ENCODE measurements around the gene CHST6.

CHST6 gene

DNA sequence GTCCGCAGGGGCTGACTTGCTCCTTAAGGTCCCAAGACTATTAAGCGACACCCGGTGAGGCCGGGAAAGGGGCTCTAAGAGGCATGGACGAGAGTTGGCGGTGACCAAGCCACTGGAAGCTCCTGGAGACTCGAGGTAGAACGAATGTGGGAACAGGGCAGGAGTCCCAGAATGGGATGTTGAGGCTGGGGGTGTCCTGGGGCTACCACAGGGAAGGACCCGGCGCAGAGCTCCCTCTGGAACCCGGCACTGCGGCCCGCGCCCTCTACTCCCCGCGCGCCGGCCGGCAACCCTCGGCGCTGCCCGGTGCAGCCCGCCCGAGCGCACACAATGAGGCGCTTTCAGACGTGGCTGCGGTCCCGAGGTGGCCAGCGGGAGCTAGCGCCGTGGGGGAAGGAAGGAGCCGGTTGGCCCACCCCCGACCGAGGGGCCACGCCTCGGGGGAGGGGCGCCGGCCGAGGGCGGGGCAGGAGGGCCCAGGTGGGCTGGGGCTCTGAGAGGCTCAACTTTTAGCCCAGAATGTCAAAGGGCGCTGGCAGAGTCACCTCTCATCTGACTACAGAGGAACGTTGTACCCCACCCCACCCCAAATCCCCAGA is at the start of gene CHST6:
Gene CHST6 (minus strand): TSS at position 366 of the 599 bp plus-strand sequence. CDS start 15,613 bp downstream, outside the sequence.
- TF ChIP-seq GATA3 (IDR thresholded peaks at IDR 0.05; ENCODE audit: low read depth, low read length) (no peak), GATA2 (IDR thresholded peaks at IDR 0.05; ENCODE audit: low read depth, low read length) (no peak)

DNA sequence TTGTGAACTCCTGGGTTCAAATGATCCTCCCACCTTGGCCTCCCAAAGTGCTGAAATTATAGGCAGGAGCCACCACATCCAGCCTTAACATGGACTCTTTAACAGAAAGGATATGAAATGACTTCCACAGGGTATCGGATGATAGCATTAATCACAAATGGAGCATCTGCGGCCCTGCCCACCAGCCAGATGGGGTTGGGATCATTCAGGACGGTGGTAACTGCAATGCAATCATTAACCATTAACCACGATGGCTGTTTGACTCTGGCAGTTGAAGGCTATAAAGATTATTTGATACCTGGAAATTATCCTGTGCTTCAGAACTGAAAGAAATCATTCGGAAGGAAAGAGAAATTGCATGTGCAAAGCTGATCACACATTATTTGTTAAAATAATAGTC is 46.0 kb upstream of the CHST6 start:
- no peak for TF ChIP-seq GATA3 (IDR thresholded peaks at IDR 0.05; ENCODE audit: low read depth, low read length)
- no peak for TF ChIP-seq GATA2 (IDR thresholded peaks at IDR 0.05; ENCODE audit: low read depth, low read length)

DNA sequence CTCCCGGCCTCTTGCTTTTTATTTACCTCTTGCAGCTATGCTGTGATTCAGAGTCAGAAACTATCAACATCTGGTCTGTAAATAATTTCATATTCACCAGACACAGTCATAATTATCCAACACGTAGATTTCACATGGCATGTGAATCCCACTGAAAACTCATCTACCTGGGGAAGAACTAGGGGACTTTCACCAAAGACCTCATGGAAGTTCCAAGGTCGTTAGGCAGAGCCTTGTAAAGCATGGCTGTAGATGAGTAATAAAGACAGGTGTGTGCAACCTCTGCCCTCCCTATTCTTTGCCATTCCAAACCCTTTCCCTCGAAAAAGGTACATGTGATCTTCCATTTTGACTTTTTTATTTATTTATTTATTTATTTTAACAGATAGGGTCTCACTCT is 42.5 kb upstream of the CHST6 start:
- TF ChIP-seq GATA3 (IDR thresholded peaks at IDR 0.05; ENCODE audit: low read depth, low read length) (no peak), GATA2 (IDR thresholded peaks at IDR 0.05; ENCODE audit: low read depth, low read length) (no peak)

DNA sequence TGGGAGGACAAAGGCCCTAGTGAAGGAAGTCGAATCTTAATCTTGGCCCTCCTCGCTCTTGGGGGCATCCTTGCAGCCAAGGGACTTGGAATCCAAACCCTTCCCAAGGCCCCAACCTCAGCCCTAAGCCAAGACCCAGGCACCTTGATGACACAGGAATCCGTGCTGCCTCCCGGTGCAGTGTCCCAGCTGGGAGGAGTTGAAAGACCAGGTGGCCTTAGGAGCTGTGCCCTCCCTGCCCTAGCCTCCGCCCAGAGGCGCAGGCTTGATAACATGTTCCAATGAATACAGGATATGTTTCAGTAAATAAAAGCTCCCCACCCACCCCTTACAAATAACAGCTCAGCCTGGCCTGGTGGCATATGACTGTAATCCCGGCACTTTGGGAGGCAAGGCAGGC is 40.7 kb upstream of the CHST6 start, which contains the start of gene CHST5:
Gene CHST5 (minus strand): TSS at position 208 of the 400 bp plus-strand sequence. CDS start 5,724 bp downstream, outside the sequence.
- TF ChIP-seq GATA3 (IDR thresholded peaks at IDR 0.05; ENCODE audit: low read depth, low read length), result no peak
- TF ChIP-seq GATA2 (IDR thresholded peaks at IDR 0.05; ENCODE audit: low read depth, low read length), result no peak

DNA sequence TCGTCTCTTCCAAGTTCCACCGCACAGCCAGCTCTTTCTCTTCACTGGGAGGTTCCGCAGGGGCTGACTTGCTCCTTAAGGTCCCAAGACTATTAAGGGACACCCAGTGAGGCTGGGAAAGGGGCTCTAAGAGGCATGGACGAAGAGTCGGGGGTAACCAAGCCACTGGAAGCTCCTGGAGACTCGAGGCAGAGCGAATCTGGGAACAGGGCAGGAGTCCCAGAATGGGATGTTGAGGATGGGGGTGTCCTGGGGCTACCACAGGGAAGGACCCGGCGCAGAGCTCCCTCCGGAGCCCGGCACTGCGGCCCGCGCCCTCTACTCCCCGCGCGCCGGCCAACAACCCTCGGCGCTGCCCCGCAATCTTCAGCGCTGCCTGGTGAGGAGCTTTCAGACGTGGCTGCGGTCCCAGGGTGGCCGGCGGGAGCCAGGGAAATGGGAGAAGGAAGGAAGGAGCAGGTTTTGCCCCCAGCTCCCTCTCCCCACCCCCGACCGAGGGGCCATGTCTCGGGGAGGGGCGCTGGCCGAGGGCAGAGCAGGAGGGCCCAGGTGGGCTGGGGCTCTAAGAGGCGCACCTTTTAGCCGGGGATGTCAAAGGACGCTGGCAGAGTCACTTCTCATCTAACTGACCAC is 40.1 kb upstream of the CHST6 start:
- TF ChIP-seq GATA2 (IDR thresholded peaks at IDR 0.05; ENCODE audit: low read depth, low read length), result no peak
- TF ChIP-seq GATA3 (IDR thresholded peaks at IDR 0.05; ENCODE audit: low read depth, low read length), result no peak

DNA sequence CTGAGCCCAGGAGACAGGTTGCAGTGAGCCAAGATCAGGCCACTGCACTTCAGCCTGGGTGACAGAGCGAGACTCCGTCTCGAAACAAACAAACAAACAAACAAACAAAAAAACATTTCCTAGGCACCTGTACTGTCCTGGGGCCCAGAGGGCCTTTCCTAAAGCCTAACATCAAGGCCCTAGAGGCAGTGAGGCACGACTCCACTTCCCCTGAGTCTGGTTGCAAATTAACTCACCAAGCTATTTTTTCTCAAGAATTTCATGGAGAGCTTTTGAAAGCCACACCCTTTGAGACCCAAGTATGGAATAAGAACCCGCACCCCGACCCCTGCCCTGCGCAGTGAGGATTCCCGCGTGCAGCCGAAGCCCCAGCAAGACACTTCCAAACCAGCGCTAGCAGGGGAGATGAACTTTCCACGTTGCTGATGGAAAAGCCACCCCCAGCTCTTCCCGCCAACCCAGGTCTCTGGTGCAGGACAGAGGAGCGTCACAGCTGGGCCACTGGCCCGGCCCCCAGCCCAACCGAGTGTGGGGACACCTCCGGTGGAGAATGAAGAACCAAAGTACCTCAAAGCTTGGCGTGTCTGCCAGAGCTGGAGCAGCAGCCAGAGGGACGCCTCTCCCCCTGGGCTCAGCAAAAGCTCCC is 39.4 kb upstream of the CHST6 start:
- no peak for TF ChIP-seq GATA2 (IDR thresholded peaks at IDR 0.05; ENCODE audit: low read depth, low read length)
- no peak for TF ChIP-seq GATA3 (IDR thresholded peaks at IDR 0.05; ENCODE audit: low read depth, low read length)

DNA sequence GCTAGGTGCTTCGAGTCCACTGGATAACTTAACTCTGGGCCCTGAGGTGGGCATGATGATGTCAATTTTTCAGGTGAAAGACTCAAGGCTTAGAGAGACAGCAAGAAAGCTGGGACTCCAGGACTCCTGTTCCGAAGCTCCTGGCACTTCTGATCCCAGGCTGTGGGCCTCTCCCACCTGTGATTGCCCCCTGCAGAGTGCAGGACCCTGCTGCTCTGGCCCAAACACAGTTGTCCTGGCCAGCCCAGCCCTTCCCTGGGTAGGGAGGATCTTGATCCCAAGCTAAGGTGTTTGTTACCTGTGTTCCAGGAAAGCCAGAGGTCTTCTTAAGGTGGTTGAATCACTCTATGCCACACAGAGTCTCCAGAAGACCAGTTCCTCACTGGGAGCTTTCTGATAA is 37.5 kb upstream of the CHST6 start:
- TF ChIP-seq GATA3 (IDR thresholded peaks at IDR 0.05; ENCODE audit: low read depth, low read length) (no peak), GATA2 (IDR thresholded peaks at IDR 0.05; ENCODE audit: low read depth, low read length) (no peak)

DNA sequence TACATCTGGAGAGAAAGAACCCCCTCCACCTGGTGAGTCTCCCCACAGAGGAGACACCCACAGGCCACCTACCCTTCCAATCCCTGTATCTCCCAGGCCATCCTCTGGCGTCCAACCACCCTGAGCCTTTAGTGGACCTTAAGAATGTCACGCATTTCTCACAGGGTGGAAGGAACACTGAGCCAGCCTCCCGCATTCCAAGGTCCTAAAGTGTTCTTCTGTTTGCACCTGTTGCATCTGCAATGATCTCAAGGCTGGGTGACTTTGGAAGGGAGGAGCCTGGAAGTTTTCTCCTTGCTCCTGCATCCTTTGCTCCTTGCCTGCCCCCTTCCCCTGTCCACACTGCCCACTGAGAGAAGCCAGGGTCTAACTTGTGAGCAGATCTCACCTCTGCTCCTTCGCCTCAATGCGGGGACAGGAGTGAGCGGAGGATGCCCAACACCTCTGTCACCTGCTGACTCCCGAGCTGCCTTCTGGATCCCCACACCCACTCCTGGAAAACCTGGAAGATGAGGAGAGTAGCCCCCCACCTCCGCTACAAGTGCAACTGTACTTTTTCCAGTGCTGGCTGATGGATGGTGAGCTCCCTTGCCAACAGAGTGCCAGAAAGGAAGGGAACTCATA is 37.0 kb upstream of the CHST6 start:
- TF ChIP-seq GATA2 (IDR thresholded peaks at IDR 0.05; ENCODE audit: low read depth, low read length) (no peak), GATA3 (IDR thresholded peaks at IDR 0.05; ENCODE audit: low read depth, low read length) (no peak)

DNA sequence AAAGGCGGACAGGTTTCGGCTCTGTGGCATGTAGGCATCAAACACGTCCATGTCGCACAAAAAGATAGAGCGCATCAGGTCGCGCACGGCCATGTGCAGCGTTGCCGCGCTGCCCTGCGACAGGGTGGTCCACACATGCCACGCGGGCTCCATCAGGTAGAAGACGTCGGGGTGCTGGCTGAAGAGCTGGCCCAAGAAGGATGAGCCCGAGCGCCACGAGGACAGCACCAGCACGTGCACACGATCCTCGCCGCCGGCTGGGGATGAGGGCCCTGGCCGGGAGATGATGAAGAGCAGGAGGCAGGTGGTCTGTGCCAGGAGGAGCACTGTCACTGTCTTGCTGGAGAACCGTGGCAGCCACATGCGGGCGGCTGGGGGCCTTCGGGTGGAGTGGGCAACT is 34.7 kb upstream of the CHST6 start:
- TF ChIP-seq GATA3 (IDR thresholded peaks at IDR 0.05; ENCODE audit: low read depth, low read length) (no peak), GATA2 (IDR thresholded peaks at IDR 0.05; ENCODE audit: low read depth, low read length) (no peak)

DNA sequence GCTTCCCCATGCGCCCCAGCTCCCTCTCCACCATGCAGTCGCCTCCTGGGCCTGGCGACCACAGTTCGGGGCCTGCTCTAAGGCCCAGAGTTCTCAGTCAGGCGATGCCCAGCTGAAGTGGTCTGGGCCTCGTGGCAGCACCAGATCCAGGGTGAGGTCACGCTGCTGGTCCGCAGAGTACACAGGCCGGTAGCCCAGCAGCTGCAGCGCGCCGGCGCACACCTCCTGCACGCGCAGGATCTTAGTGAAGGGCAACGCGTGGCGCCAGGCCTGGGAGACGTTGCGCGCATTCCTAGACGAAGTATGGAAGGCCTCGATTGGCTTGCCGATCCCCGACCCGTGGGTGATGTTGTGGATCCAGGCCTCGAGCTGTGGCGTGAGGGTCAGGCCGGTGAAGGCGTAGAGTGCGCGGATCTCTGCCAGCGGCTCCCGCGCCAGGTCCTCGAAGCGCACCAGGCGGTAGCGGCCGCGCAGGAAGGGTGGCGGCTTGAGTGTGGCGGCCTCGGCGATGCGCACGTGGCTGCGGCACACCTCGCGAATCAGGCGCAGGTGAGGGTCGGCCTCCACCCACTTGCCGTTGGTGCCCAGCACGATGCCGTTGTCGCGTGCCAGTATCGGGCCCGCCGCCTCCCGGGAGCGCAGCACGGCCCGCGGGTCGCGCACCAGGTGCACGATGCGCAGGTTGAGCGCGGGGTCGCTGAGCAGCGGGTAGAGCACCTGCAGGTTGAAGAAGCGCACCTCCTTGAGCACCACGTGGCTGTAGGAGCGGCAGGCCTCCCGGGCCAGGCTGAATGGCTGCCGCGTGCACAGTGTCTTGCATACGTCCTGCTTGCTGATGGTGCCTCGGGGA is 34.0 kb upstream of the CHST6 start:
- TF ChIP-seq GATA2 (IDR thresholded peaks at IDR 0.05; ENCODE audit: low read depth, low read length) (no peak), GATA3 (IDR thresholded peaks at IDR 0.05; ENCODE audit: low read depth, low read length) (no peak)

DNA sequence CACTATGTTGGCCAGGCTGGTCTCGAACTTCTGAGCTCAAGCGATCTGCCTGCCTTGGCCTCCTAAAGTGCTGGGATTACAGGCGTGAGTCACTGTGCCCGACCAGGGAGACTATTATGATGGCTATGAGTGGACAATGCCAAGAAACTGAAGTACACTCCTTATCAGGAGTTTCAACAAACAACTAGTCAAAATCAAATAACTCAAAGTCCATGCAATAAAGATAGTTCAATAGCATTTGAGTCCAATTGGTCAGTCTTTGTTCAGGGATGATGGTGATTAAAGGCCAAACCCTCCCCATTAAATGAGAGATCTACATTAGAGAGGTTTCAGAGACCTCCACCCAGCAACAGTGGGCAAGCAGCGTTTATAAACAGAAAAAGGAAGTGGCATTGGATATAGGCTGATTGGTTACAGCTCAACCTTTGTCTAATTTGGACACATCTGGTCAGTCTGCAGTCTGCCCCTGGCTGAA is 32.6 kb upstream of the CHST6 start:
- no peak for TF ChIP-seq GATA2 (IDR thresholded peaks at IDR 0.05; ENCODE audit: low read depth, low read length)
- no peak for TF ChIP-seq GATA3 (IDR thresholded peaks at IDR 0.05; ENCODE audit: low read depth, low read length)

DNA sequence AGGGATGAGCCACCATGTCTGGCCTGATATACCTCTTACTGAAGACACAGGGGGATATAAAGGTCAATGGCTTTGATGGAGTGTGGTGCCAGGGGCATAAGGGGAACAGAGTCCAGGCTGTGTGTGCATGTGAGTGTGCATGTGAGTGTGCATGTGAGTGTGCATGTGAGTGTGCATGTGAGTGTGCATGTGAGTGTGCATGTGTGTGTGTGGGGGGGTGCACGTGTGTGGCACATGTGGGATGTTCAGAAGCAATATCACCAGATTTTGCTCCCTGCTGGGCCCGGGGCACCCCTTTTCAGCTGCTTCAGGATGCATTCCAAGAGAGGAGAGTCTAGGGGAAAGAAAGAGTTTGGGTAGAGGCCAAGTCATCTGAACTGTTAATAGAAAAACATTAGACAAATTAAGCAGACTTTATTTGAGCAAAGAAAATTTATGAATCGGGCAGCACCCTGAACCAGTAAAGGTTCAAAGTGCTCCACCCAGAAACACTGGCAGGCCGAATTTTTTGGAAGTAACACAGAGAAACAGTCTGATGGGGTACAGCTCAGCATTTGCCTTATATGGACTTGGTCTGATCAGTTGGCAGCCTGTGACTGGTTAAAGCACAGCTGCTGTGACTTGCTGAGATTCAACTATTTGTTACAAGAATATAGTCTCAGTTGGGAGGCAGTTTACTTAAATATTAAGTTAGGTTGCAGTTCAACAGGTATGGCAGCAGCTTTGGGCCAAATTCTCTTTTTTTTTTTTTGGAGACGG is 31.0 kb upstream of the CHST6 start:
- TF ChIP-seq GATA3 (IDR thresholded peaks at IDR 0.05; ENCODE audit: low read depth, low read length), result no peak
- no peak for TF ChIP-seq GATA2 (IDR thresholded peaks at IDR 0.05; ENCODE audit: low read depth, low read length)

DNA sequence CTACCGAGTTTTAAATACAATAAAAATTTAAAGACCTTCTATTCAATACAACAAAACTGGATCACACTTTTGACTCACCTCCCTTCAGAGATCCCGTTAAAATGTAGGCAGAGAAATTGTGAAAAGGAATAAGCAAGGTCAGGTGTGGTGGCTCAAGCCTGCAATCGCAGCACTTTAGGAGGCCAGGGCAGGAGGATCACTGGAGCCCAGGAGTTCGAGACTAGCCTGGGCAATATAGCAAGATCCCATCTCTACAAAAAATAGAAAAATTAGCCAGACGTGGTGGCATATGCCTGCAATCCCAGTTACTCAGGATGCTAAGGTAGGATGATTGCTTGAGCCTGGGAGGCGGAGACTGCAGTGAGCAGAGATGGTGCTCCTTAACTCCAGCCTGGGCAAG is 23.9 kb upstream of the CHST6 start:
- TF ChIP-seq GATA2 (IDR thresholded peaks at IDR 0.05; ENCODE audit: low read depth, low read length) (no peak), GATA3 (IDR thresholded peaks at IDR 0.05; ENCODE audit: low read depth, low read length) (no peak)
